ENCODE measurements around the gene CHCHD6. TPM values are rescaled to one million over a fixed set of nuclear protein-coding genes. Genes with fewer than 3 reads are reported as not detected.

The CHCHD6 gene
- total and polyA plus RNA-seq, 2 of the 4 experiments (the other 2 are of a cell fraction), result 18.8 to 28.9 TPM

GRCh38 chr3:126718561-126719445 lies 14.8 kb downstream of the CHCHD6 start:
- peaks cover 12% of the 10 kb centered on the region in 2 experiments; a peak in 2 of 4 replicates for H3K79me1 ChIP-seq (ENCODE audit: low read depth in 1 of 2, low read length in 2 of 2)
- H3K9me3 ChIP-seq (ENCODE audit: control insufficient read depth, insufficient read depth, low read length), result no peaks in the 10 kb centered on the region
- DNase-seq (no peak), ATAC-seq (ENCODE audit: low read depth) (no peak)
- H2AFZ ChIP-seq (replicated peaks; ENCODE audit: low read length, poor library complexity), result no peak overlapping the region
- WGBS, 2 experiments (ENCODE audit: extremely low coverage in 2 of 2, insufficient read length in 1 of 2), result 58% methylated on average over 7 of the region's 20 CpGs; no CpG with 5 or more reads in 1 of the 2 experiments
- H3K18ac ChIP-seq (ENCODE audit: low read depth, low read length), result no peak overlapping the region
- H4K91ac ChIP-seq (ENCODE audit: insufficient read depth, low read depth, low read length), result no peak overlapping the region
- H3K4me1 ChIP-seq (ENCODE audit: control insufficient read depth, insufficient read depth, low read length), result no peaks in the 10 kb centered on the region
- ChIA-PET CTCF (interaction anchor here (0.6 kb wide), 1 partner anchor 1074 kb away, joined by 6 read pairs; no protein-coding TSS in a partner anchor), POLR2A (ENCODE audit: unreplicated experiment) (interaction anchor here (0.5 to 0.6 kb wide), 2 partner anchors 14 to 263 kb away, joined by 3 to 4 read pairs; no protein-coding TSS in a partner anchor)
- no peak overlapping the region for H2AK5ac ChIP-seq (ENCODE audit: low read depth, low read length)
- peak overlapping the region; percentile 1 for H2AK9ac ChIP-seq (replicated peaks; ENCODE audit: low read depth, low read length, poor library complexity)
- H3K4me3 ChIP-seq (ENCODE audit: insufficient read depth, low read depth, low read length), result no peak overlapping the region
- no peaks in the 10 kb centered on the region for H3K27me3 ChIP-seq (ENCODE audit: control insufficient read depth, insufficient read depth, low read length)
- no peak overlapping the region for H4K5ac ChIP-seq (ENCODE audit: low read depth, low read length)
- H4K8ac ChIP-seq (ENCODE audit: low read depth in 2 of 2, low read length in 2 of 2), result no peak overlapping the region
- no peak overlapping the region for H2BK20ac ChIP-seq (ENCODE audit: low read depth, low read length)
- no peak overlapping the region for H3K9ac ChIP-seq (ENCODE audit: low read depth, low read length)
- no peak overlapping the region for H3K56ac ChIP-seq (ENCODE audit: extremely low read depth, insufficient read depth, low read length)
- no peak overlapping the region for H3K27ac ChIP-seq (ENCODE audit: insufficient read depth, low read length)
- H2BK5ac ChIP-seq (ENCODE audit: low read depth, low read length, poor library complexity, severe bottlenecking), result no peak overlapping the region
- no peaks in the 10 kb centered on the region for H3K9me1 ChIP-seq (ENCODE audit: insufficient read depth, low read length)
- in situ Hi-C loops (cut with MboI; ENCODE audit: low sequenced_read_pairs) (no loop called here), intact Hi-C loops (cut with micrococcal nuclease) (no loop called here), dilution Hi-C loops (cut with HindIII; ENCODE audit: low sequenced_read_pairs, unreplicated experiment) (no loop called here)
- no peak overlapping the region for H2BK120ac ChIP-seq (ENCODE audit: low read depth, low read length)
- BruUV-seq (replicated peaks), result no TSS peak
- H3K23ac ChIP-seq (ENCODE audit: low read depth, low read length), result no peak overlapping the region
- no peak overlapping the region for H3K14ac ChIP-seq (replicated peaks; ENCODE audit: low read depth, low read length)
- no peak overlapping the region for H3K4ac ChIP-seq (ENCODE audit: low read depth, low read length)
- peaks cover 8% of the 10 kb centered on the region for H4K20me1 ChIP-seq (ENCODE audit: insufficient read depth, low read length)
- H2BK15ac ChIP-seq (ENCODE audit: low read depth, low read length), result no peak overlapping the region
- no peaks in the 10 kb centered on the region for H3K36me3 ChIP-seq (ENCODE audit: control insufficient read depth, insufficient read depth, low read length)
- no peak overlapping the region for H3K4me2 ChIP-seq (ENCODE audit: low read depth, low read length)
- TF ChIP-seq CHD1 (IDR thresholded peaks at IDR 0.05; ENCODE audit: low read depth, low read length) (no peak), USF2 (IDR thresholded peaks at IDR 0.05; ENCODE audit: low read depth, low read length) (no peak), RFX5 (IDR thresholded peaks at IDR 0.05; ENCODE audit: low read depth, low read length) (no peak), CEBPB (IDR thresholded peaks at IDR 0.05; ENCODE audit: low read depth, low read length) (no peak), MXI1 (IDR thresholded peaks at IDR 0.05; ENCODE audit: borderline replicate concordance, low read depth, low read length) (no peak), RCOR1 (IDR thresholded peaks at IDR 0.05; ENCODE audit: insufficient replicate concordance, low read length) (no peak), MAFK (IDR thresholded peaks at IDR 0.05; ENCODE audit: low read depth, low read length) (no peak), MAZ (IDR thresholded peaks at IDR 0.05; ENCODE audit: borderline replicate concordance, low read depth, low read length) (no peak), SMC3 (IDR thresholded peaks at IDR 0.05; ENCODE audit: low read depth, low read length) (no peak), POLR2A (IDR thresholded peaks at IDR 0.05; ENCODE audit: low read depth, low read length) (no peak), BHLHE40 (IDR thresholded peaks at IDR 0.05; ENCODE audit: low read depth, low read length) (no peak), FOS (IDR thresholded peaks at IDR 0.05; ENCODE audit: low read depth, low read length) (no peak), NFE2L2 (IDR thresholded peaks at IDR 0.05; ENCODE audit: low read depth, low read length) (no peak)
- TF ChIP-seq, protein P1, sequence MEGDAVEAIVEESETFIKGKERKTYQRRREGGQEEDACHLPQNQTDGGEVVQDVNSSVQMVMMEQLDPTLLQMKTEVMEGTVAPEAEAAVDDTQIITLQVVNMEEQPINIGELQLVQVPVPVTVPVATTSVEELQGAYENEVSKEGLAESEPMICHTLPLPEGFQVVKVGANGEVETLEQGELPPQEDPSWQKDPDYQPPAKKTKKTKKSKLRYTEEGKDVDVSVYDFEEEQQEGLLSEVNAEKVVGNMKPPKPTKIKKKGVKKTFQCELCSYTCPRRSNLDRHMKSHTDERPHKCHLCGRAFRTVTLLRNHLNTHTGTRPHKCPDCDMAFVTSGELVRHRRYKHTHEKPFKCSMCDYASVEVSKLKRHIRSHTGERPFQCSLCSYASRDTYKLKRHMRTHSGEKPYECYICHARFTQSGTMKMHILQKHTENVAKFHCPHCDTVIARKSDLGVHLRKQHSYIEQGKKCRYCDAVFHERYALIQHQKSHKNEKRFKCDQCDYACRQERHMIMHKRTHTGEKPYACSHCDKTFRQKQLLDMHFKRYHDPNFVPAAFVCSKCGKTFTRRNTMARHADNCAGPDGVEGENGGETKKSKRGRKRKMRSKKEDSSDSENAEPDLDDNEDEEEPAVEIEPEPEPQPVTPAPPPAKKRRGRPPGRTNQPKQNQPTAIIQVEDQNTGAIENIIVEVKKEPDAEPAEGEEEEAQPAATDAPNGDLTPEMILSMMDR (conservative IDR thresholded peaks at IDR 0.05; ENCODE audit: low read depth, low read length), result no peak

Measured in IMR-90 (cell line).